K562 (cell line): ENCODE data around the gene PSG6. TPM values are rescaled to one million over a fixed set of nuclear protein-coding genes. Genes with fewer than 3 reads are reported as not detected.
"Not testable (repeated sequence)": the region's sequence is repeated elsewhere in the genome, so short reads cannot be mapped to it uniquely, and the experiment has no call there.

Experiments used
- ATAC-seq: fragments of 200-7000 bp; cut with Tn5 transposase; 3 replicates; pipeline ENCODE4 v1.9.1; 2020; ENCODE audit warnings: moderate library complexity
- BruUV-seq: library from RNA; stranded (reverse); fragments of 400-500 nt; replicated peaks from 2 replicates; lab custom pipeline; 2021; lab: Mats Ljungman, UMichigan
- CTCF ChIA-PET: fragments of 300-600 bp; formaldehyde crosslinking; extraction: SDS; loops from one replicate; lab custom pipeline; 2021; ENCODE audit warnings: low intra/inter-chr PET ratio; lab: Yijun Ruan, JAX
- POLR2A ChIA-PET: fragments of 300-600, 350-650 bp; sonication (Branson Sonifier 250); formaldehyde crosslinking; extraction: SDS; loops from one replicate; lab custom pipeline; 2021; ENCODE audit warnings: antibody characterized with exemption, inconsistent platforms; lab: Yijun Ruan, JAX
- DNase-seq, 4 experiments: peaks; one replicate each; pipeline versions ENCODE4 v3.0.0 to v3.0.0-alpha.2; 2011 to 2018; ENCODE audit warnings: low spot score in 3 of 4, mixed read lengths in 3 of 4; ENCODE audit errors: extremely low read depth in 1 of 4
- FAIRE-seq: peaks from 2 replicates; lab custom pipeline; 2011; peaks lifted over from hg19 to GRCh38; lab: Jason Lieb, UNC
- H2AFZ ChIP-seq: 2 replicates; pipeline ENCODE4 v1.6.0; 2011; ENCODE audit warnings: low read depth, low read length, control low read depth, inconsistent platforms
- H3K27ac ChIP-seq: fragments of 200-600 bp; 3 replicates; pipeline ENCODE4 v1.8.0; 2011; ENCODE audit warnings: low read depth, mild to moderate bottlenecking, control low read depth, inconsistent platforms, low read length, moderate library complexity, mixed read lengths; ENCODE audit errors: extremely low read depth
- H3K27me3 ChIP-seq, 2 experiments: fragments of 300-600 bp in 1 of 2; 2 replicates in 1 of 2; 3 replicates in 1 of 2; pipeline versions ENCODE4 v1.6.0 to v1.8.0; 2011; ENCODE audit warnings: inconsistent platforms in 2 of 2, low read length in 2 of 2, mild to moderate bottlenecking in 1 of 2, mixed read lengths in 1 of 2, moderate library complexity in 1 of 2; ENCODE audit not compliant: control insufficient read depth in 2 of 2, insufficient read depth in 2 of 2
- H3K36me3 ChIP-seq: fragments of 300-600 bp; 3 replicates; pipeline ENCODE4 v1.8.0; 2011; ENCODE audit warnings: mild to moderate bottlenecking, low read length, inconsistent platforms; ENCODE audit not compliant: control insufficient read depth, insufficient read depth
- H3K4me1 ChIP-seq, 2 experiments: fragments of 200-600 bp in 1 of 2; replicated peaks in 1 of 2; 2 replicates in 1 of 2; 3 replicates in 1 of 2; pipeline versions ENCODE4 v1.5.1 to v1.8.0; 2011; ENCODE audit warnings: inconsistent platforms in 2 of 2, low read length in 2 of 2, mild to moderate bottlenecking in 1 of 2, mixed read lengths in 1 of 2, moderate library complexity in 1 of 2; ENCODE audit not compliant: control insufficient read depth in 2 of 2, insufficient read depth in 2 of 2
- H3K4me2 ChIP-seq: 2 replicates; pipeline ENCODE4 v1.6.1; 2011; ENCODE audit warnings: low read length, control low read depth, inconsistent platforms, mixed read lengths; ENCODE audit not compliant: insufficient read depth
- H3K4me3 ChIP-seq: fragments of 200-600 bp; sonication (generic), shearing (Covaris generic); 2 replicates; pipeline ENCODE4 v1.5.1; 2016; ENCODE audit warnings: control low read depth, inconsistent platforms
- H3K79me2 ChIP-seq: fragments of 200-600 bp; 3 replicates; pipeline ENCODE4 v1.8.0; 2011; ENCODE audit warnings: low read length, inconsistent platforms; ENCODE audit not compliant: control insufficient read depth, insufficient read depth
- H3K9ac ChIP-seq, 2 experiments: 2 replicates each; pipeline versions ENCODE4 v1.6.0 to v1.6.1; 2011; ENCODE audit warnings: low read depth in 2 of 2, low read length in 2 of 2, control low read depth in 1 of 2, inconsistent platforms in 1 of 2, mild to moderate bottlenecking in 1 of 2, mixed read lengths in 1 of 2; ENCODE audit not compliant: insufficient read depth in 1 of 2
- H3K9me1 ChIP-seq: one replicate; pipeline ENCODE4 v1.6.0; 2011; ENCODE audit warnings: inconsistent platforms, mild to moderate bottlenecking, low read length, moderate library complexity; ENCODE audit not compliant: control insufficient read depth, insufficient read depth
- H3K9me3 ChIP-seq: replicated peaks from 2 replicates; pipeline ENCODE4 v1.5.1; 2011; ENCODE audit warnings: low read depth, low read length, inconsistent platforms; ENCODE audit not compliant: control insufficient read depth, insufficient read depth
- H4K20me1 ChIP-seq: replicated peaks from 2 replicates; pipeline ENCODE4 v1.6.1; 2011; ENCODE audit warnings: low read length, inconsistent platforms, mixed read lengths; ENCODE audit not compliant: control insufficient read depth, insufficient read depth
- WGBS: fragments of 100-300 bp; shearing (Covaris generic); methylation state at CpG from one replicate; pipeline ENCODE4 v1.1.6; 2016; ENCODE audit warnings: low coverage, mixed read lengths; ENCODE audit not compliant: insufficient coverage; ENCODE audit errors: missing lambda C conversion rate; 5-methylcytosine and 5-hydroxymethylcytosine counted together
- in situ Hi-C: fragments of 300-500 bp; cut with MboI; formaldehyde crosslinking; loops from 4 replicates; pipeline ENCODE4 v1.15.0; 2018; ENCODE audit warnings: inconsistent platforms, mixed read lengths
- intact Hi-C: fragments of 100-400 bp; cut with micrococcal nuclease; formaldehyde crosslinking; loops from 2 replicates; pipeline ENCODE4 v1.14.2; 2022
- polyA plus RNA-seq, 8 experiments: library from polyadenylated mRNA; depleted of rRNA in 4 of 8; stranded (reverse) in 5 of 8; unstranded in 3 of 8; fragments of >200 nt; fragmentation: Nextera tagmentation in 2 of 8; fragmentation: Illumina TruSeq in 1 of 8; extraction: Ambion mirVana in 2 of 8; extraction: Trizol in 1 of 8; gene quantifications; 2 replicates each; pipeline versions ENCODE4 v1.2.1 to v1.2.3, GENCODE V29; 2011 to 2014; ENCODE audit warnings: inconsistent platforms in 1 of 8, missing spikeins in 1 of 8
- total RNA-seq, 7 experiments: library from RNA; depleted of rRNA in 6 of 7; stranded (reverse); fragments of >200 nt in 6 of 7; fragmentation: Illumina TruSeq in 2 of 7; extraction: Trizol in 2 of 7; gene quantifications; 2 replicates each; pipeline versions ENCODE4 v1.2.1 to v1.2.3, GENCODE V29; 2011 to 2021; ENCODE audit warnings: low replicate concordance in 1 of 7

PSG6 gene
- total and polyA plus RNA-seq, 9 of the 15 experiments (the other 6 are each of a cell fraction or from before 2014, with no cell fraction given): not detected

GRCh38 chr19:42882730-42883129 is 35.0 kb downstream of the PSG6 start:
- H3K9ac ChIP-seq, H3K9me1 ChIP-seq, H3K4me3 ChIP-seq, H4K20me1 ChIP-seq, POLR2A ChIA-PET, CTCF ChIA-PET, H3K27me3 ChIP-seq, H3K4me1 ChIP-seq, ATAC-seq, H3K27ac ChIP-seq, H3K4me2 ChIP-seq, BruUV-seq, H3K9me3 ChIP-seq, FAIRE-seq, H3K36me3 ChIP-seq, H3K79me2 ChIP-seq, in situ Hi-C loops, H2AFZ ChIP-seq, DNase-seq: not testable (repeated sequence)
- intact Hi-C loops: loop anchor here (10.0 kb wide), 1 partner anchor 88 kb away; no protein-coding TSS in a partner anchor
- 0% methylated on average over 2 of the region's 2 CpGs for WGBS

- H2AFZ ChIP-seq, H3K4me3 ChIP-seq, H3K27ac ChIP-seq, H3K79me2 ChIP-seq, DNase-seq, H3K9ac ChIP-seq, H3K4me2 ChIP-seq, H4K20me1 ChIP-seq, POLR2A ChIA-PET, BruUV-seq, H3K4me1 ChIP-seq, in situ Hi-C loops, FAIRE-seq, ATAC-seq, CTCF ChIA-PET, H3K9me3 ChIP-seq, H3K9me1 ChIP-seq, H3K36me3 ChIP-seq, H3K27me3 ChIP-seq: not testable (repeated sequence)
- WGBS: 0% methylated on average over 5 of the region's 5 CpGs
- intact Hi-C loops: loop anchor here (10.0 kb wide), 1 partner anchor 87 kb away; no protein-coding TSS in a partner anchor
These were observed 35.7 kb downstream of the PSG6 start for GRCh38 chr19:42882010-42882409.
